Measurements from ENCODE around the gene TXNRD2.

Gene TXNRD2

DNA sequence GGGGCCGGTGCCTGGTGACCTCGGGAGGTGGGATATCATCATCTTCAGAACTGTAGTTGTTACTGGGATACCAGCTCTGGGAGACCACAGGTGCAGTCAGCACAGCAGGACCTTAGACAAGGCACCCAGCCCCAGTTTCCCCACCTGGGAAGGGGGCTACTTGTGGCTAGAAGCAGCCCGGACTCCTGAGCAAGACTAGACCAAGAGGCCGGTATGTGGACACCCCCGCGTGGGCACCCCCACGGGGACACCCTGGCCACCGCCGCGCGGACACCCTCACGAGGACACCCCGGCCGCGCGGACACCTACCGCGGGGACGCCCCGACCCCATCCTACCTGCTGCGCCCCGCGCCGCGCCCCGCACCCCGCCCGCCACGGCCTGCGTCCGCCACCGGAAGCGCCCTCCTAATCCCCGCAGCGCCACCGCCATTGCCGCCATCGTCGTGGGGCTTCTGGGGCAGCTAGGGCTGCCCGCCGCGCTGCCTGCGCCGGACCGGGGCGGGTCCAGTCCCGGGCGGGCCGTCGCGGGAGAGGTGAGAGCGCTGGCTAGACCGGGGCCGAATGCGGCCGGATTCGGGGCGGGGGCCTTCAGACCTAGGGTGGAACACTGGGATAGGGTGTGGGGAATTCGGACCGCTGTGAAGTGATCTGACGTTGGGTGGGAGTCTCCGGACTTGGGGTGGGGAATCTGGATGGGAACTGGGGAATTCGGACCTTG, at the start of gene TXNRD2, which contains the start of gene COMT:
TXNRD2 (minus strand) TSS at position 454 of the 718 bp plus-strand sequence; CDS start at position 439, 15 bp downstream.
COMT (plus strand) TSS at position 408 of the 718 bp plus-strand sequence. CDS start 20,755 bp downstream, outside the sequence.
- peak; percentile 71 for DNase-seq (ENCODE audit: low spot score)

DNA sequence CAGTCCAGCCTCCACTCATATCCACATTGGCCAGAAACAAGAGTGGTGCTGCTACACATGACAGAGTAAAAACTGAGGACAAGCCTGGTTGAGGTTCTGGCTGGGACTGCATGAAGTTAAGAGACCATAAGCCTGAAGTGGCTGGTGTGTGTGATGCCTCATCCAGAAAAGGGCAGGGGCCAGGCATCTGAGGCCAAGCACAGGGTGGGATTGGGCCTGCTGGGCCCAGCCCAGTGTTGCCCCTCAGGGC, 49.7 kb upstream of the TXNRD2 start:
- DNase-seq (ENCODE audit: low spot score): no peak

DNA sequence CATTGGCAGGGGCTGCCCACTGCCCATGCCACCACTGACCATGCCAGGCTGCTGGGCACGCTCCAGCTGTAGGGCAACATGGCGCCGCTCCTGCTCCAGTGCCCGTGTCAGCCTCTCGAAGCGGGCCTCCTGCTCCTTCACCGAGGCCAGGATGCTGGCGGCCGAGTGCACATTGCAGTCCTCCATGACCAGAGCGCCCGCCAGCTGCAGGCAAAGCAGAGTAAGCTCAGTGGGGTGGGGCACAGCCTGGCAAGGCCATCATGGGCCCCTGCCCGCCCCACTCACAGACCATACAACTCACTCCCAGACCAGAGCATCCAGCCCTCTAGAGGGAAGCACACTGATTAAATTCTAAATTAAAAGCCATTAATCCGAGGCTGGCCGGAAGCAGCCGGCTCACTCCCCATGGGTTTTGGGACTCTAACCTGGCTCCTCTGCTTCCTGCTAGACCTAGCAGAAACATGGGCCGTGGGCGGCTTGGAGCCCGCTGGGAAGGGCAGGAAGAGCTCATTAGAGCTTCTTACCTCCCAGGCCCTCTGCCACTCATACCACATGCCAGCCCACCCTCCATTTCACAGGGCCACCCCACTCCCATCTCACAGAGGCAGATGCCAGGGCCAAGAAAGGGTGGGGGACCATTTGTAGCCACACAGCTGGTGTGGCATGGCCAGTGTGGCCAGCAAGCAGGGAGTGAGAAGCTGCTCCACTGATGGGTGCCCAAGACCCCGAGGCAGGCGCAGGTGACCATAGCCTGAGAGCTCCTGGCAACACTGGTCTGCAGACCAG, 49.2 kb upstream of the TXNRD2 start:
- DNase-seq (ENCODE audit: low spot score): no peak

DNA sequence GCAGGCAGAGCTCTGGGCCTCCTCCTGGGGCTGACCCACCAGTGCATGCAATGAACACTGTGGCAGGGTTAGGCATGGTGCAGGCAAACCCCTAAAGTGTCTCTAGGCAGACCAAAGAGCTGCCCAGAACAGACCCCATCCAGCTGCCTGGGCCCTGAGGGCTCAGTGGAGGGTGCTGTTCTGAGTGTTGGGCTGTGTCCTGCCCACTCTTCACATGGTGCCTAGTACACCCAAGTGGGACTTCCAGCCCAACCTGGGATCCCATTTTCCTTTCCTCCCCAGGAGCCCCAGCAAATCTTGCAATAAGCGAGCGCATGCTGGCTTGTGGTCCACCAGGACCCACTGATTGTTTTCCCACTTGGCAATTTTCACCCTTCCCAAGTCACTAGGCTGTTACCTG, 48.6 kb upstream of the TXNRD2 start:
- no peak for DNase-seq (ENCODE audit: low spot score)

DNA sequence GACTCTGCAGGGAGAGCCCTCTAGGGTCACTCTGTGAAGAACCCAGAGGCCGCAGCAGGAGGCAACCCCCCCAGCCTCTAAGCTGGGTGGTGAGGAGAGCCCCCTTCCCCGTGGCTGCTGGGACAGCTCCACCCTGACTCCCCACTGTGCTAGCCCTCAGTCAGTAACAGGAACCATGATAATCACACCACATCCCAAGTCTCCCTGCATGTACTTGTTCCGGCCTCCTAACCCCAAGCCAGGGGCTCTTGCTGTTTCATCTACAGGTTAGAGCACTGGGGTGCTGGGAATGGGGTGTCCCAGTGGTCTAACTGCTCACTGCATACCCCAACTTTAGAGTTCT, 48.1 kb upstream of the TXNRD2 start:
- DNase-seq (ENCODE audit: low spot score): no peak

DNA sequence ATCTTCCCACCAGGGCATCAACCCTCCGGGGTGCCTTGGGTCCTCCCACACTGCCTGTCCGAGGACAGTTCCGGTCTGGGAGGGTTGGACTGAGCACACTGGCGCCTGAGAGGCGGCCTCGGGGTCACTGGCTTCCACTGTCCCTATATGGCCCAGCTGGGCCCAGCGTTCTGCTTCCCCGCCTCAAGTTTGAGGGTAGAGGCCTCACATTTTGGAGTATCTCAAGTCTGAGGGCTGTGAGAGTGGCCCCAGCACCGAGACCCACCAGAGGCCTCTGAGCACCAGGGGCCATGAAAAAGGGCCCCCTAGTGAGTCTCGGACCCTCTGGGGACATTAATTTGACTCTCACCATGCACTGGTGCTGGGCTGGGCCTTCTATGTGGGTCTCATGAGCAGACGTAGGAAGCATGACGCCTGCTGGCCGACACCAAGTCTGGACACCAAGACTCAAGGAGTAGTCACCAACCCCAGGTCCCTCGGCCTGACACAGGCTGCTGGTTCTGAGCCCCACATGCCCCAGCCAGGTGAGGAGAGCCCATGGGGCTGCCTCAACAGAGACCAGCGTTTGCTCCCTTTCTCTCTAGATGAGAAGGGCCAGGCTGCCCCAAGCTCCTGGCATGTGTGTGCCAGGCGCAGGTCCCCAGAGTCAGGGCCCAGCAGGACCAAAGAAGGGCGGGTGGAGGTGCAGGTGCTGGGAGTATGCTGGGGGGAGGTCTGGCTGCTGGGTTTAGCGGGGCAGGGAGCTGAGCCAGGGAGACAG, 47.5 kb upstream of the TXNRD2 start:
- DNase-seq (ENCODE audit: low spot score): no peak

DNA sequence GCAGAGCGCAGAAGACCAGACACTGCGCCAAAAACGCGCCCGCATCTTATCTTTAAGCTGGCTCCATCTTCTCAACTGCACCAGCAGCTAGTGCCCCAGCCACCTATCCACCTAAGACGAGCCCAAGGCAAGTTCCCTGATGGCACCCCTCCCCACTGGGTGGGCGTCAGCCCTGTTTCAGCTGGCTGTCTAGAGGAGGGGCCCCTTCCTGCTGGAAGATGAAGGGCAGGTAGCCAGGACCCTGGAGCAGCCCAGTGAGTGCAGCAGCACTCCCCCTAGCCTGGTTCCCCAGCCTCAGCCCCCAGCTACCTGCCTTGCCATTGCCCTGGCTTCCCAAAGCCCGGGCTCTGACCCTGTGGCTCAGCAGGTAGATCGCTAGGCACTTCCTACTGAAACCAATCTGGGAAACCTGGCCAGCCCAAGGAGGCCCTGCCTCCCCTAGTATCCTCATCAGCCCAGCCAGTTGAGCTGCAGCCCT, 46.8 kb upstream of the TXNRD2 start:
- DNase-seq (ENCODE audit: low spot score): no peak

DNA sequence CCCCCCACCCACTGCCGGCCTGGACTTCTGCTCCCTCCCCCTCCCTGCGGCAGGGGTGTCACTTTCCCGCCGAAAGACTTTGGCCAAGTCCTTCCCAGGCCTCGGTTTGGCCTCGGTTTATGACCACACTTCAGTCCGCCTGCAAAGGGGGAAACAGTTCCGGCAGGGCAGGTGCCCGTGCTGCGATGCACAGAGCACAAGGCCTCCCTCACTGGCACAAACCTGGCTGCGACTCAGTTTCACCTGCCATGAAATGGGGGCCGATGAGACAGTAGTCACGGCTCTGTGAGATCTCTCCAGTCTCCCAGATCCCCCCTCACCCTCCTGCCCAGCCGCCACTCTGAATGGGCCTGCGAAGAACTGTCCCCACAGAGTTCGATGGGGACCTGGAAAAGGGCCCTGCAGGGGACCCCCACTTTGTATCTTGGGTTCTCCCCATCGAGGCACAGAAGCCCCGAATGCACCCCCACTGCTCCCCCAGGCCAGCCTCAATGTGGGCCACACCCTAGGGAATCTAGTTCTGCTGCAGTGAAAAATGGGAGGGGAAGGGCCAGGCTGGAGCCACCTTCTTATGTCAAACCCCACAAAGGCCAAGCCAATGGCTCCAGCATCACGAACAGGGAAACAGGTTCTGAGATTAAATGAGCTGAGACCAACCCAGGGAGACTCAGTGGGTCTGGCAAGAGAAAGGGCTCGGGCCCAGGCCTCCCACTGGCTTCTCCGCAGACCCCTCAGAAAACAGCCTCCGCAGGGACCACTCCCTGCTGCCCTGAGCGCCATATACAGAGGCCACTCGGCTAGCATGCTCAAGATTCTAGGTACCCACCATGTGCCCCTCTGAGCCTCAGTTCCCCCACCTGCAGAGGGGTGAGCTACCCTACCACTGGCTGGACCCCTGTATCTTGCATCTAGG, 46.0 kb upstream of the TXNRD2 start:
- no peak for DNase-seq (ENCODE audit: low spot score)

DNA sequence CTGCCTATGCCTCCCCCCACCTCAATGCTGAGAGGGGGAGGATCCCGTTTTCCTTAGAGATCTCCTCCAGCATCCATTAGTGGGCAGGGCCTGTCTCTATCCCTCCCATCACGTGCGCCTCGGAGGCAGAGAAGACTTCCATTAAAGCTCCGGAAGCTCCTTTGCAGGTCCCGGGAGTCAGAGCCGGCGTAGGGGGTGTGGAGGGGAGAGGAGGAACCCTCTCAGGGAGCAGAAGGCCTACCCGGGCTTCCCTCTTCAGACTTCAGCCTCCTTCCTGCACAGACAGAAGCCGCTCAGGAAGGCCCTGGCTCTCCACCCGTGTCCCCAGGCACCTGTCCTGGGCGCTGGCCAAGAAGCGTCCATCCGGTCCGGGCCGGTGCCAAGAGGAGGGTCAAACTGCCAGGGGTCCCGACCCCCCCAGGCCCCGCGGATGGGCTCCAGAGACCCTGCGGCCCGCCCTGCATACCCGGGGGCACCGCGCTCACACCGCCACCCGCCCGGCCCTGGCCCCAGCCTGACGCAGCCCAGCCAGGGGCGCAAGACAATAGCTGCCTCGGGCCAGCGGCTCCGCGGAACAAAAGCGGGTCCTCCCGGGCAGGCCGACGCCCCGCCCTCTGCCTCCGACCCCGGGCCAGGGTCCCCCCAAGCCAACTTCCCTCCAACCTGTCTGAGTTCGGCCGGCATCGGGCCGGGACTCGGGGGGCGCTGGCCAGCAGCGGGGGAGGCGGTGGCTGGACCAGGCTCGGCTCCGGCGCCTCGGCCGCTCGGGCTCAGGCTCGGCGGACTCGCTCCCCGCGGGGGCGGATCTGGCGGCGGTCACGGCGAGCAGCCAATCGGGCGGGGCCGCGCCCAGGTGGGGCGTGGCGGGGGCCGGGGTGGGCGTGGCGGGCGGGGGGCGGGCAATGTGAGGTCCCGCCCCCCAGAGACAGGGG, 45.1 kb upstream of the TXNRD2 start:
- DNase-seq (ENCODE audit: low spot score): peak; percentile 69

DNA sequence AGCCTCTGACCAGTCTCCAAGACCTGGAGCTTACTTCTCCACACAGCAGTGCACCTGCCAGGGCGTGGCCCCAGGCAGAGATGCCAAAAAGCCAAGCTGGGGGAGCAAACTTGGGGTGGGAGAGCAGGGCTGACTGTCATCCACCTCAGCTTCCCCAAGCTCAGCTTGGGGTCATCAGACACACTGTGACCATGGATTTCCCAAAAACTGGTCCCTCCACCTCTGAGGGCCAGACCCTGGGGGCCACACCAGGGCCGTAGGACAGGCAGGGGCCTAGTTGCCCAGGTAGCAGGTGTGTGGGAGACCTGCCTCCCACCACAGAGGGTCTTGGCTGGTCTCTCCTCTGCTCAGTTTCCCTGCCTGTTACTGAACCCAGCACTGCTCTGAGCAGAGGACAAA, 44.4 kb upstream of the TXNRD2 start:
- no peak for DNase-seq (ENCODE audit: low spot score)

DNA sequence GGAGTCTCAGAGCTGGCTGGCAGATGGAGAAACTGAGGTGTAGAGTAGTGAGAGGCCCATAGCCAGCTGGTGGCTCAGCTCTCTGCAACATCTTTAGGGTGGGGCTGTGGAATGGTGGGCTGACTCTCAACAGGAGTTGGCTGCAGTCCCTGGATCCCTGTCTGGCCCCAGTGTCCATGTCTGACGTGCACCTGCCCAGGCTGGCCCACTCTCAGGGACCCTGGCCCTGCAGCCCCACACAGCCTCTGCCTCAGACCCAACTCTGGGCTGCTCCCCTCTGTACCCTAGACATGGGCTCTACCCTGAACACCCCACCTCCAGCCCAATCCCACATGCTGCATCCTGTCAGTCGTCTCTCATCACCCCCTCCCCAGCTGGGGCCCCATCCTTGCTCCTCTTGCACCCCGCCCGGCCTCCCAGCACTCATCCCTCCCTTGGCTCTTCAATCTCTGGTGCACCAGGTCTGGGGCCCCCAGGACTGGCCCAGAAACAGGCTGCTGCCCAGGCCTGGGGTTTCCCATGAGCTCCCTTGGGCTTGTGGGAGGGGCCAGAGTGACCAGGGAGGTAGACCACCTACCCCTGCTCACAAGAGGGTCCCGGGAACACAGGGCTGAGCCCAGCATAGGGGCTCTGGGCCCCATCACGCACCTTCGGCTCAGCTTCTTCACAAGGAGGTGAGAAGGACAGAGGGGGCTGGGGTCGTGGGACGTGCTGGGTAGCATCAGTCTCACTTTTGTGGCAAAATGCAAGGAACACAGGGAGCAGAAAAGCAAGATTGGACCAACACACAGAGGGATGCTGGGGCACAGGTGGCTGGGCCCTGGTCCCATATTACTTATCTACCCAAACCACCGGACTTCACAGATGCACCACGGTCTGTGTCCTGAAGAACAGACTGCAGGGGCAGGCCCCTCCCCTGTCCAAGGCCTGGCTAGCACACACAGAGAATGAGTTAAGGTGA, 43.5 kb upstream of the TXNRD2 start:
- DNase-seq (ENCODE audit: low spot score): no peak

DNA sequence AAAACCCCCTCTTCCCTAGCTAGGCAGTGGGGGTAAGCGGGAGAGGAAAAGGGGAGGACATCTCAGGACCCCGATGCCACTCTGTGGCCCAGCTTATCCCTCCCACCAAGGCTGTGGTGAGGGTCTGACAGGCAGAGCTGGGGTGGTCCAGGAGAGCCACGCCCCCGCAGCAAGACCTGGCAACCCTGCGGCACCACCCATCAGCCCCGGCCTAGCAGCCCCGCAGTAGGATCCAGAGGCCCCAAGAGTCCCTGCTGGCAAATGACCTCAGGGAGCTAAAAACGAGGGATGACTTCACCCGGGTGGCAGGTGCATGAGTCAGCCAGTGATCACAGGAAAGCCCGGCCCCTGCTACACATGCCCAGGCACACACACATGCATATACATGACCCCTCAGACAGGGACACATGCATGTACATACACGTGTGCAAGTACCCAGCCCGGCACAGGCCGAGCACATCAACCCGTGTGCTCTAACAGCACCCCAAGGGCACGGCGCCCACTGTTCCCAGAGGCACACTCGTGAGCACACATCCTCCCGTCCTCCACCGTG, 42.7 kb upstream of the TXNRD2 start:
- peak; percentile 53 for DNase-seq (ENCODE audit: low spot score)

DNA sequence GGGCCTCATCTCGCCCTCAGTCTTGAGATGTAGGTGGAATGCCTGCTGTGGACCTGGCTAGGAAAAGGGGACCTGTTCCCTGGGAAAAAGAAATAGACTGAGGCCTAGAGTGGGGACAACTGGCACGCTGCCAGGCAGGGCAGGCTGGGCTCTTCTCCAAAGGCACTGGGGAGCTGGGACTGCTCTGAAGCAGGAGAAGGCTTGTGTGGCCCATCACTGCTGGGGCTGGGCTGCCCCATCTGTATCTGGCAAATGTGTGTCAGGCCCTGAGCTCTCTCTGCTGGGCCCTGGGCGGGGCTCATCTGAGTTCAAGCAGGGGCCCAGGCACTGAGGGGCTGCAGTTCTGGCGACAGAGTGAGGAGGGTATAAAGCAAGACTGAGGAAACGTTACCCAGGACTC, 42.1 kb upstream of the TXNRD2 start:
- no peak for DNase-seq (ENCODE audit: low spot score)

DNA sequence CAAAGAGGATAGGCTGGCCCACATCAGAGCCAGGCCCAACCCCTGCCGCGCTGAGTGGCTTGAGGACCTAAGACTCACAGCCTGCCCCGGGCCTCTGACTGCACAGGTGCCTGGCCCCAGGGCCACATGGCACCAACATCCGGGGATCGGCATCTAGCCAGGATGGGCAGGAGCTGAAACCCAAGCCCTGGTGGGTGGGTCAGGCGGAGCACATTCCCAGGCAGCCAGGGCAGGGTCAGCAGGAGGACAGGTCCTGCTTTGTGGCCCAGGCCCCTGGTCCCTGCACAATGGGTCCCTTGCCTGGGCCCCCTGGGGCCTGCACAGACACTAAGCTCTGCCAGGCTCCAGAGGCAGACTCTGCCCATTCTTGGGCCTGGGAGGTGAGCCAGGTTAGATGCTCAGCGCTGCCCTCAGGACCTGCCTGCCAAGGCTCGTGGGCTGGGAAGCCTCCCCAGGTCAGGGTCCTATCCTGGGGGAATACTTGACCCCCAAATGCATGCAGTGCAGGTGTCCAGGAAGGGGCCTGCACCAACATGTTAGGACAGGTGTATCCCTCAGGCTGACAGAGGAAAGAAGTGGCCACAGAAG, 41.5 kb upstream of the TXNRD2 start:
- no peak for DNase-seq (ENCODE audit: low spot score)

DNA sequence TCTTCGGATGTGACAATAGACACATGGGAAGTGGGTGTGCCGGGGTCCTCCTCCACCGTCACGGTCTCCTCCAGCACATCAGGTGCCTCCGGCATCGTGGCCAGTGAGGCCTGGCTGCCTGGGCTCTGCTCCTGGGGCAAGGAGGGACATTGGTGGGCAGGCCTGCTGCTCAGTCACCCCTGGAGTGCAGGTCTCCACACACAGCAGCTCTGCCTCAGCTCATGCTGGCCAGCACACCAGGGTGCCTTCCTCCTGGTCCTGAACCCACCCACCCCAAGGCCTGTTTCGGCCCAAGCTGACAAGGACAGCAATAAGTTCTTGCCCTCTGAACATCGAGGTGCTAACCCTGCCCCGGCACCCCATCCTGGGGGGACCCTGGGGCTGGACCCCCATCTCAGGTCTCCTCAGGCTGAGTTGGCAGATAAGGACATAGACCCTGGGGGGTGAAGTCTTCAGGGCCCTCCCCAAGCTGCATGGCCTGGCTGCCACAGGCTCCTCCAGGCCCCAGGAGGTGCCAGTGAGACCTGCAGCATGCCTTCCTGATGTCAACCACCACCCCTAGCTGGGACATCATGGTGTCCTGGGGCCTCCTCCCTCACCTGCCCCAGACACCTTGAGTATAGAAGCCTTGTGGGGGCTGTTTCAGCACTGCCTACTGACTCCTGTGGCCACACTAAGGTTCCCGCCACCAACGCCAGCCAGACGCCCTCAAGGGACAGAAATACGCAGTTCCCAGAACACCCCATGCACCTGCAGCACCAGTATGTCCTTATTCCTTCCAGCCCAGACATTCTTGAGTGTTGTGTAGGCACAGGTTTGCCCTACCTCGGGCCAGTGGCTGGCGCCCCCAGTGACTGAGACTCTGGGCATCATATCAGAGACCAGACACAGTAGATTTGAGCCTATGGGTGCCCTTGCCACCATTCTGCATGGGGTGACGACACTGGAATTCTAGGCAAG, 40.6 kb upstream of the TXNRD2 start:
- no peak for DNase-seq (ENCODE audit: low spot score)

DNA sequence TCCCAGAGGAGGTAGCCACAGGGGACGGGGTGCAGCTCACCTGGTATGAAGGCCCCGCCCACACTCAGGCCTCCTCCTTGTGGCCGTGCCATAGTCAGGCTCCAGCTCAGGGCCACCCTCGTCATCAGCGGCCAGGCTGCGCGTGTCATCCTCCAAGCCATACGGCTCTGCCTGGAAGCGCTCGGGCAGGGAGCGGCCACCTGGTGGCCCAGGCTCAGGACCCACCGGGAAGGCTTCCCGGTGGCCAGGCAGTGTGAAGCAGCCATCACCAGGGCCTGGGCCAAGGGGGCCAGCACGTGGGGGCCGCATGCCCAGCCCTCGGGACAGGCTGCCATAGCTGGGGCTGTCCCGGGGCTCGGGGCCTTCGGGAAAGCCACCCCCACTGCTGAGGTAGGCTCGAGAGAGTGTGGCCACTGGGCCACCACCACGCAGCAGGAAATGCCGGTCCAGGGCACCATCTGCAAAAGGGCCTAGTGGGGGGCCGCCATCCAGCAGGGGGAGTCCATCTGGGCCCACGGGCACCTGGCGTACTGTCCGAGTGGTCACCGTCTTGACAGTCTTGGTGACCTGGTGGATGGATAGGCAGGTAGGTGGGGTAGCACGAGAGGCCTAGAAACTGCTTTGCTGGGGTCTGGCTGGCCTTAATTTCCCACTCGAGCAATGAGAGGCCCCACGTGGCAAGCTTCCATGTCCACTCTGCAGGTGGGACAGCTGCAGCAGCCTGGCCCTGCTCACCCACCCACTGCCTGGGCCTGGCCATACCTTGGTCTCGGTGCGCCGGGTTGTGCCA, 39.7 kb upstream of the TXNRD2 start:
- DNase-seq (ENCODE audit: low spot score): no peak

DNA sequence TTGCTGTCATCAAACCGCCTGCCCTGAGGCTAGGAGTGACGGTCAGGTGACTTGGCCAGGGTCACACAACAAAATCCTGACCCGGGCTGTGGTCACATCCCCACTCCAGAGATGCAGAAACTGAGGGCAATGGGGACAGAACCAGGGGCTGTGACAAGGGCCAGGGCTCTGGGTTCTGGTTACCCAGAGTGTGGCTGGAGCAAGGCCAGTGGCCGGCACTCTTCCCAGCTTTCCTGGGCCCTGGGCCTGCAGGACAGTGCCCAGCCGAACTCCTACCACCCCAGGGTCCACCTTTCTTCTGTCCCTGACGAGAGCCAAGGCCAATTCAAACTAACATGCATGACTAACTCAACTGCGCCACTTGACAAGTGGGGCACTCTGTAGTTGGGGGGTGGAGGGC, 39.1 kb upstream of the TXNRD2 start:
- DNase-seq (ENCODE audit: low spot score): no peak

All from LoVo (cell line).